Esophagus (tissue), 2 donors: ENCODE results near the gene MAP3K20. TPM values are rescaled to one million over a fixed set of nuclear protein-coding genes. Genes with fewer than 3 reads are reported as not detected.

Source experiments
- H3K27ac ChIP-seq, 2 donors: one replicate each; pipeline ENCODE4 v1.5.1; 2013; ENCODE audit warnings: low read depth in 2 of 2, mild to moderate bottlenecking in 2 of 2, inconsistent platforms in 1 of 2, low read length in 1 of 2, moderate library complexity in 1 of 2
- H3K27me3 ChIP-seq, 2 donors: one replicate each; pipeline ENCODE4 v1.6.1; 2013; ENCODE audit warnings: low read length in 2 of 2, control low read depth in 1 of 2, mild to moderate bottlenecking in 1 of 2; ENCODE audit not compliant: insufficient read depth in 2 of 2, control insufficient read depth in 1 of 2
- H3K36me3 ChIP-seq, 2 donors: one replicate each; pipeline ENCODE4 v1.6.1; 2013; ENCODE audit warnings: low read length in 1 of 2; ENCODE audit not compliant: control insufficient read depth in 2 of 2, insufficient read depth in 2 of 2
- H3K4me1 ChIP-seq, 2 donors: one replicate each; pipeline ENCODE4 v1.6.1; 2013; ENCODE audit warnings: low read length in 1 of 2; ENCODE audit not compliant: control insufficient read depth in 2 of 2, insufficient read depth in 2 of 2
- H3K4me3 ChIP-seq, 2 donors: one replicate each; pipeline ENCODE4 v1.5.1; 2013; ENCODE audit warnings: low read length in 2 of 2, mild to moderate bottlenecking in 2 of 2, low read depth in 1 of 2, moderate library complexity in 1 of 2
- H3K9me3 ChIP-seq, 2 donors: one replicate each; pipeline ENCODE4 v1.6.1; 2013; ENCODE audit warnings: mild to moderate bottlenecking in 2 of 2, low read depth in 1 of 2, low read length in 1 of 2, moderate library complexity in 1 of 2; ENCODE audit not compliant: control insufficient read depth in 2 of 2, insufficient read depth in 1 of 2
- WGBS, 2 donors: extraction: QIAGEN DNeasy Blood & Tissue Kit; methylation state at CpG; one replicate each; pipeline ENCODE4 v1.1.7; 2013; 5-methylcytosine and 5-hydroxymethylcytosine counted together
- polyA plus RNA-seq, 2 donors: library from polyadenylated mRNA; stranded (reverse); fragments of 200-250 nt; gene quantifications; one replicate each; pipeline ENCODE4 v1.2.3, GENCODE V29; 2013
- donor health status: healthy with polysubstance abuse.
- donor health status: Bipolar disorder and iron deficiency.

The MAP3K20 gene
- polyA plus RNA-seq, 2 donors: 5.0 to 13.3 TPM

DNA sequence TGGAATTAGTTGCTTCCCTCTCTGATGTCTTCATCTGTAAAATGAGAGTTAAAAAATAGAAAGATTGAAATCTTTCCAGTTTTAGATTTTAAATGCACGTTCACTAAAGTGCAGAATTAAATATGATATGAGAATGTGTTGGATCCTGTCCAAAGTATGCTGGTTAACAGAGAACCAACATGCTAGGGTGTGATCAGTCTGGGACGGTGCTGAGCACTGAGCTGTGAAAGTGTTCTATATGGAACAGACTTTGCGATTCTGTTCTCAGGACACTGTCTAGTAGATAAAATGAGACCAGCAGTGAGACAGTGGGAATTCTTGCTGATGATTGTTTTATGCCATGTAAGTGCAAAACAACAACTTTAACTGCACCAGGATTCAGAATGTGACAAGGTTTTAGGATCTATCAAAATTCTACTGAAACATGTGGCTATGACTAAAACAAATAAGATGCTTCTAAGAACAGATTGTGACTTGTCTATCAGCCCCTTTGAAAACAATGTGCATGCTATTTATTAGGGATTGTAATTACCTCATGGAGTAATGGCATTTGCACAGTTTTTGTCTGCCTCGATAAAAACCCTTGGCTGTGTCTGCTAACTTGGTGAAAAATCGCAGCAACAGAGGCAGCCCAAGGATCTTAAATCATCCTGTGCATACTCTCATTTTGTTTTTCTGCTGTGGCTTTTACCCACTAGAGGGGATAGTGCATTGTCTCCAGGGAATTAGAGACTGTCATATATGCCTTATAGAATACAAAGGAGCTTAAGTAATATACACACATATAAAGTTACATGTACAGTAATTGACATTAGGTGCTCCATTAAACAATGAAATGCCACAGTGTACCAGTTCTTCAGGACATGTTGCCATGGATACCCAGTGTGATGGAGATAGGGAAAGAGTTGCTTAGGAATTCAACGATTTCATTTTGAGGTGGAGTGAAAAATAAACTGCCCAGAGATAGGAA is 55.1 kb downstream of the MAP3K20 start:
- H3K27ac ChIP-seq: no peak overlapping the region
- H3K9me3 ChIP-seq: no peaks in the 10 kb centered on the region
- no peaks in the 10 kb centered on the region for H3K27me3 ChIP-seq
- H3K36me3 ChIP-seq: no peaks in the 10 kb centered on the region
- H3K4me1 ChIP-seq: no peaks in the 10 kb centered on the region
- 42 to 54% methylated on average over 6 of the region's 6 CpGs for WGBS, 2 donors
- H3K4me3 ChIP-seq: no peak overlapping the region

DNA sequence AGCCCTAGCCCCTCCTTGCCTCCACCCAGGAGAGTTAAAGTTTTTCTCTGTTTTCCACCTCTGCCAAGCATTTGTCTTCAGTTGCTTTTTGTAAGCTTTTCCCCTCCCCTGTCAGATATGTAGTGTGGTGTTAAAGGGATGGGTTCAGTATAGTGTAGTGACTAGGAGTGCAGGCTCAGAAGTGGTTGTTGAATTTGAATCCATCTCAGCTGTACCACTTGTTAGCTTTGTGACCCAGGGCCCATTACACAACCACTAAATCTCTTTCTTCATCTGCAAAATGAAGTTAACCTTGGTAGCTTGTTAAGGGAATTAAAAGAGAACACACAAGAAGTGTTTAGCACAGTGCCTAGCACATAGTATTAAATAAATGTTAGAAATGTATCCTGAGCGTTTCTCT is 56.9 kb downstream of the MAP3K20 start:
- Histone ChIP-seq H3K4me3 (no peak overlapping the region), H3K27ac (no peak overlapping the region), H3K27me3 (no peaks in the 10 kb centered on the region), H3K36me3 (no peaks in the 10 kb centered on the region), H3K9me3 (no peaks in the 10 kb centered on the region), H3K4me1 (no peaks in the 10 kb centered on the region)
- 82 to 87% methylated on average over 1 of the region's 1 CpG for WGBS, 2 donors

DNA sequence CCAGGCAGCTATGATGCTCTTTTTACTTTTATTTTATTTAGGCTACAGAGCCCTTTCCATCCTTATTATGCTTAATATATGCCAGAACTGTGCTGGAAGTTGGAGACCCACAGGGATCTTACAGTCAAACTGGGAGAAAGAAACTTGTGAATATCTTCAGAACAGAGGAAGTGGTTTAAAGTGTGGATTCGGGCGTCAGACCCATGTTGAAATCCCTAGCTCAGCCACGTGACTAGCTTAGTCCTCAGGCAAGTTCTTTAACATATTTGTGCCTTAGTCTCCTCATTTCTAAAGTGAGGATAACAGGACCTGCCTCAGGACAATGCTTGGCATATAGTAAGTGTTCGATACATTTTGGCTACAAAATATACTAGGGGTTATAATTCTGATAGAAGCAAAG is 59.1 kb downstream of the MAP3K20 start:
- Histone ChIP-seq H3K4me3 (no peak overlapping the region), H3K27me3 (no peaks in the 10 kb centered on the region), H3K27ac (no peak overlapping the region), H3K36me3 (no peaks in the 10 kb centered on the region), H3K4me1 (no peaks in the 10 kb centered on the region), H3K9me3 (no peaks in the 10 kb centered on the region)
- 71 to 81% methylated on average over 4 of the region's 4 CpGs for WGBS, 2 donors

DNA sequence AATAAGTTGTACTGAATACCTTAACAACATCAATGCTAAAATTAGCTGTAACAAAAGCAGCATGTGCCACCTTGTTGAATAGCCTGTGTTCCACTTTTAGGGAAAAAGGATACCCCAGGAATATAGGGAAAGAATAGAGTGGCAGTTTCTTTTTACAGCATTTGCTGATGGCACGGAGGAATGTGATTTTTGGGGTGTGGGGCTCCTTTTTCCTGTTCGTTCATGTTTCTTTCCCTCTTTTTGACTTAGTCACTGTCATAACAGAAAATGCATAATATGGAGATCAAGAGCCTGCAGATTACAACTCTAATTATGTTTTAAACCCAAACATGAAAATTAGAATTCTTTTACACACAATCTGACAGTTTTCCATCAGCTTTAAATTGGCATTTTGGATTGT is 60.4 kb downstream of the MAP3K20 start:
- H3K27me3 ChIP-seq: no peaks in the 10 kb centered on the region
- WGBS, 2 donors: 59 to 67% methylated on average over 2 of the region's 2 CpGs

DNA sequence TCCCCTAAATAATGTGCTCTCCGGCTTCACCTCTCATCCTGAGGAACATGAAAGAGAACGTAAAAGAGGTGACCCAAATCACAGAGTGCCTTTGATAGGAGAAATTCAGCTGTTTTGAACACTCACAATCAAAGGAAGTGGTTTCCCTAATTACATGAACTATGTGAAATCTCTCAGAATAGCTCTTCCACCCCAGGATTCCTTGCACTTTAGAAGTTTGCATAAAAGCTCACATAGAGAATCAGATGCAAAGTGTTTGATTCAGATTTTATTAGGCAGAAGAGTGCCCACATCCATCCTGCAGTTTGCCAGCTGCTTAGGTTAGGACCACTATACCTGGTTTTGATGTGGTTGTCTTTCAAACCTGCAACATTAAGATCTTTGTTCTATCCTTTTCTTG is 61.0 kb downstream of the MAP3K20 start:
- H3K27ac ChIP-seq: no peak overlapping the region
- no peaks in the 10 kb centered on the region for H3K27me3 ChIP-seq
- no peaks in the 10 kb centered on the region for H3K9me3 ChIP-seq
- H3K4me3 ChIP-seq: no peak overlapping the region
- 73 to 76% methylated on average over 2 of the region's 2 CpGs for WGBS, 2 donors
- no peaks in the 10 kb centered on the region for H3K36me3 ChIP-seq
- no peaks in the 10 kb centered on the region for H3K4me1 ChIP-seq

More for the DNA sequence above, 60.4 kb downstream of the MAP3K20 start:
- Histone ChIP-seq H3K4me1 (no peaks in the 10 kb centered on the region), H3K9me3 (no peaks in the 10 kb centered on the region), H3K36me3 (no peaks in the 10 kb centered on the region), H3K27ac (no peak overlapping the region), H3K4me3 (no peak overlapping the region)

DNA sequence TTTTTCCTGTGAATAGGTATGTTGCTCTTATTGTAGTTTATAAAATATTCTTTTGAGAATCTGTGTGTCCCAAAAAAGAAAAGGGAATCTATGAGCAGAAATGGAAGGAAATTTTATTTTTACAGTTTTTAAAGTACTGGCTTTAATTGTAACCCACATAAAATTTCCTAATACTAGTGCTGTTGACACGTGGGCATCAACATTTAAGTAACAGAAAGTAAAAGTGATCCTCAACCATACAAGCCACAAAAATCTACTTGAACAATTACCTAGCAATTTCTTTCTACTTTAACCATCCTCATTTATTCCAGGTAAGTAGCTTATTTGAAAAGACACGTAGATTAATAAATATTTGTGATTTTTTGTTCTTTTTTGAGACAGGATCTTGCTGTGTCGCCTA is 62.0 kb downstream of the MAP3K20 start:
- Histone ChIP-seq H3K27me3 (no peaks in the 10 kb centered on the region), H3K9me3 (no peaks in the 10 kb centered on the region), H3K27ac (no peak overlapping the region), H3K36me3 (no peaks in the 10 kb centered on the region), H3K4me3 (no peak overlapping the region), H3K4me1 (no peaks in the 10 kb centered on the region)
- WGBS, 2 donors: 82 to 85% methylated on average over 3 of the region's 3 CpGs

DNA sequence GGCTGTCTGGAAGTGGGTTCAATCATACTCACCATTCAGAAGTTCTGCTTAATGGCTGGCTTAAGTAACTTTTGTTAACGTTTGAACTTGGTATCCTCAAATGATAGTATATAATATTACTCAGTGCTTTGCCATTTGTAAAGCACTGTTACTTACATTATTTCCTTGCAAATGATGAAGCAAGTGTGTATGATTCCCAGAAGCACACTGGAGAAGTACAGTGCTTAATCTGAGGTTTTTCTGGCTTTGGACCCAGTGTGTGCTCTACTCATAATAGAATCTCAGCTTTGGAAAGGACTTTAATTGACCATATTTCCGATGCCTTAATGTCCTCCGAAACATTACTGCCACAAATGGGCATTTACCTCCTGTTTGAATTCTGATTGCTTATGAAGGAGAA is 63.3 kb downstream of the MAP3K20 start:
- Histone ChIP-seq H3K36me3 (no peaks in the 10 kb centered on the region), H3K27me3 (no peaks in the 10 kb centered on the region)
- WGBS, 2 donors: 82 to 85% methylated on average over 3 of the region's 3 CpGs

DNA sequence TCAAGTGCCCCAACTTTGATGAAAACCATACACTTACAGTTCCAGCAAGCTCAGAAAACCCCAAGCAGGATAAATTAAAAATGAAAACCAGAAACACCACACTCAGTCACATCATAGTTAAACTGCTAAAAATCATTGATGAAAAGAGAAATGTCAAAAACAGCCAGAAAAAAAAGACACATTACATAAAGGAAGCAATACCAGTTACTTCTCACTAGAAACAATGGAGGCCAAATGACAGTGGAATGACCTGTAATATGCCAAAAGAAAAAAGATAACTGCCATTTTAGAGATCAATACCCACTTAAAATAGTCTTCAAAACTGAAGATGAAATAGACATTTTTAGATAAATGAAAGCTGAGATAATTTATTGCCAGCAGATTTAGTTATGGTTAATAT is 66.0 kb downstream of the MAP3K20 start:
- Histone ChIP-seq H3K27me3 (no peaks in the 10 kb centered on the region), H3K9me3 (no peaks in the 10 kb centered on the region)

More for the DNA sequence above, 63.3 kb downstream of the MAP3K20 start:
- no peaks in the 10 kb centered on the region for H3K4me1 ChIP-seq
- H3K4me3 ChIP-seq: no peak overlapping the region
- H3K9me3 ChIP-seq: no peaks in the 10 kb centered on the region
- H3K27ac ChIP-seq: no peak overlapping the region

DNA sequence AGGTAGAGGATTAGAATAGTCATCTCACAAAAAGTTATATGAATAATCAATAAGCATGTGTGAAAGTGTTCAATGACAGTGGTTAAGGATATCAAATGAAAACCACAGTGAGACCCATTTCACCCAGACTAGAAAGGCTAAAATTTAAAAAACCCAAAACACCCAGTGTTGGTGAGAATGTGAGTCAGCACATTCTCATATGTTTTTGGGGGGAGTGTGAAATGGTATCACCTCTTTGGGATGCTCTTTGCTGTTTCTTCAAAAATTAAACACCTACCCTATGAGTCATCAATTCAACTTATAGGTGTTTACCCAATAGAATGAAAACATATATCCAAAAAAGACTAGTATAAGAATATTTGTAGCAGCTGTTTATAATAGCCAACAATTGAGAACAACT is 69.8 kb downstream of the MAP3K20 start:
- no peak overlapping the region for H3K4me3 ChIP-seq
- H3K4me1 ChIP-seq: no peaks in the 10 kb centered on the region
- no peaks in the 10 kb centered on the region for H3K27me3 ChIP-seq
- H3K36me3 ChIP-seq: no peaks in the 10 kb centered on the region
- H3K27ac ChIP-seq: no peak overlapping the region
- no peaks in the 10 kb centered on the region for H3K9me3 ChIP-seq

More for the DNA sequence above, 66.0 kb downstream of the MAP3K20 start:
- H3K27ac ChIP-seq: no peak overlapping the region
- H3K36me3 ChIP-seq: no peaks in the 10 kb centered on the region
- no peaks in the 10 kb centered on the region for H3K4me1 ChIP-seq
- H3K4me3 ChIP-seq: no peak overlapping the region

DNA sequence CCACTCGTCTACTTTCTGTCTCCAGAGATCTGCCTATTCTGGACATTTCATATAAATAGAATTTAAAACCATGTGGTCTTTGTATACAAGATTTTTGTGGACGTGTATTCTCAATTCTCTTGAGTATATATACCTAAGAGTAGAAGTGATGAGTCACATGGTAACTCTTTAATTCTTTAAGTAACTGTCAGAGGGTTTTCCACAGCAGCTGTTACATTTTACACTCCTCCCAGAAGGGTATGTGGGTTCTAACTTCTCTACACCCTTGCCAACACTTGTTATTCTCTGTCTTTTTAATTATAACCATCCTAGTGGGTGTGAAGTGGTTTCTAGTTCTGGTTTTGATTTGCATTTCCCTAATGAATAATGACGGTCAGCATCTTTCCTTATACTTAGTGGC is 70.9 kb downstream of the MAP3K20 start:
- Histone ChIP-seq H3K36me3 (no peaks in the 10 kb centered on the region), H3K27me3 (no peaks in the 10 kb centered on the region), H3K4me3 (no peak overlapping the region), H3K4me1 (no peaks in the 10 kb centered on the region), H3K27ac (no peak overlapping the region), H3K9me3 (no peaks in the 10 kb centered on the region)
- WGBS, 2 donors: 64 to 68% methylated on average over 3 of the region's 3 CpGs
